HEK293T (cell line): ENCODE results near the gene ZMAT3.

ENCODE experiments used
- CTCF ChIA-PET: fragments of 350-600 bp; formaldehyde crosslinking; extraction: SDS; loops from one replicate; lab custom pipeline; 2021; ENCODE audit warnings: antibody characterized with exemption, inconsistent platforms; lab: Yijun Ruan, JAX
- POLR2A ChIA-PET: fragments of 350-600 bp; formaldehyde crosslinking; extraction: SDS; loops from one replicate; lab custom pipeline; 2020; ENCODE audit warnings: antibody characterized with exemption, inconsistent platforms; lab: Yijun Ruan, JAX
- DNase-seq: peaks from one replicate; pipeline ENCODE4 v3.0.0; 2012; ENCODE audit warnings: mixed read lengths; ENCODE audit errors: extremely low spot score
- ARNT ChIP-seq: fragments of 450-650 bp; IDR thresholded peaks from 2 replicates; pipeline ENCODE4 v1.6.1; 2017; ENCODE audit warnings: mild to moderate bottlenecking
- BHLHE40 ChIP-seq: fragments of 450-650 bp; IDR thresholded peaks from 2 replicates; pipeline ENCODE4 v1.6.1; 2016; ENCODE audit warnings: mild to moderate bottlenecking, moderate library complexity, borderline replicate concordance
- CTBP1 ChIP-seq: fragments of 450-650 bp; IDR thresholded peaks from 2 replicates; pipeline ENCODE4 v1.6.1; 2016; ENCODE audit warnings: borderline replicate concordance
- ELF4 ChIP-seq: fragments of 450-650 bp; IDR thresholded peaks from 2 replicates; pipeline ENCODE4 v1.6.1; 2017; ENCODE audit warnings: antibody characterized with exemption
- FOXA1 ChIP-seq: fragments of 450-650 bp; IDR thresholded peaks from 2 replicates; pipeline ENCODE4 v1.6.1; 2016; ENCODE audit warnings: mild to moderate bottlenecking
- FOXK2 ChIP-seq: fragments of 450-650 bp; IDR thresholded peaks from 2 replicates; pipeline ENCODE4 v1.6.1; 2016; ENCODE audit warnings: mild to moderate bottlenecking
- FOXM1 ChIP-seq: fragments of 450-650 bp; IDR thresholded peaks from 2 replicates; pipeline ENCODE4 v1.6.1; 2017; ENCODE audit warnings: mild to moderate bottlenecking, borderline replicate concordance
- HDGF ChIP-seq: fragments of 450-650 bp; IDR thresholded peaks from 2 replicates; pipeline ENCODE4 v1.6.1; 2017; ENCODE audit warnings: antibody characterized with exemption, borderline replicate concordance
- L3MBTL2 ChIP-seq: fragments of 450-650 bp; conservative IDR thresholded peaks from 2 replicates; pipeline ENCODE4 v1.6.1; 2016; ENCODE audit warnings: mild to moderate bottlenecking
- LEF1 ChIP-seq: fragments of 450-650 bp; IDR thresholded peaks from 2 replicates; pipeline ENCODE4 v1.6.1; 2017; ENCODE audit warnings: mild to moderate bottlenecking, borderline replicate concordance
- NFRKB ChIP-seq: fragments of 450-650 bp; IDR thresholded peaks from 2 replicates; pipeline ENCODE4 v1.6.1; 2016; ENCODE audit warnings: mild to moderate bottlenecking, moderate library complexity
- PKNOX1 ChIP-seq: fragments of 450-650 bp; IDR thresholded peaks from 2 replicates; pipeline ENCODE4 v1.6.1; 2016
- SP1 ChIP-seq: fragments of 450-650 bp; IDR thresholded peaks from 2 replicates; pipeline ENCODE4 v1.6.1; 2017
- SUZ12 ChIP-seq: fragments of 450-650 bp; IDR thresholded peaks from 2 replicates; pipeline ENCODE4 v1.6.1; 2016; ENCODE audit warnings: mild to moderate bottlenecking
- TARDBP ChIP-seq: fragments of 450-650 bp; IDR thresholded peaks from 2 replicates; pipeline ENCODE4 v1.6.1; 2016
- ZNF384 ChIP-seq: fragments of 450-650 bp; IDR thresholded peaks from 2 replicates; pipeline ENCODE4 v1.6.1; 2016

Gene ZMAT3

DNA sequence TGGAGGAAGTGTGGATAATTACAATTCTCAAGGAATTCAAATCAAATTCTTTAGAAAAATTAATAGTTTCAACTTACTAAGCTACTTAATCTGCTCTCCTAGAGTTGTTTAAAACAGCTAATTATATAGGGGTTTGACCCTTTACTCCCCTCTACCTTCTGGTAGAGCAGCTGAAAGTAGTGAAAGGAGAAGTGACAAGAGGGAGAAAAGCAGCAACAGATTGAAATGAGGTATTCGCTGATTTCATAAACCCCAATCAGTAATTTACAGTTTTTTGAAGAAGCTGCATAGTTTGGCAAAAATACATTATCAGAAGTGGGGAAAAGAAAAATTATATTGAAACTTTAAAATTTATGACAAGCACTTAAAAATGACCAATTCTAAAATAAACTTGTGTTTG lies 52.8 kb downstream of the ZMAT3 start:
- DNase-seq = no peak
- TF ChIP-seq HDGF (no peak), LEF1 (no peak), FOXA1 (no peak), ELF4 (no peak), BHLHE40 (no peak), FOXM1 (no peak), L3MBTL2 (no peak), TARDBP (no peak)
- POLR2A ChIA-PET = no interaction called here
- CTCF ChIA-PET = interaction anchor here (1.0 to 1.5 kb wide), 2 partner anchors 296 to 303 kb away, joined by 3 to 4 read pairs; no protein-coding TSS in a partner anchor

DNA sequence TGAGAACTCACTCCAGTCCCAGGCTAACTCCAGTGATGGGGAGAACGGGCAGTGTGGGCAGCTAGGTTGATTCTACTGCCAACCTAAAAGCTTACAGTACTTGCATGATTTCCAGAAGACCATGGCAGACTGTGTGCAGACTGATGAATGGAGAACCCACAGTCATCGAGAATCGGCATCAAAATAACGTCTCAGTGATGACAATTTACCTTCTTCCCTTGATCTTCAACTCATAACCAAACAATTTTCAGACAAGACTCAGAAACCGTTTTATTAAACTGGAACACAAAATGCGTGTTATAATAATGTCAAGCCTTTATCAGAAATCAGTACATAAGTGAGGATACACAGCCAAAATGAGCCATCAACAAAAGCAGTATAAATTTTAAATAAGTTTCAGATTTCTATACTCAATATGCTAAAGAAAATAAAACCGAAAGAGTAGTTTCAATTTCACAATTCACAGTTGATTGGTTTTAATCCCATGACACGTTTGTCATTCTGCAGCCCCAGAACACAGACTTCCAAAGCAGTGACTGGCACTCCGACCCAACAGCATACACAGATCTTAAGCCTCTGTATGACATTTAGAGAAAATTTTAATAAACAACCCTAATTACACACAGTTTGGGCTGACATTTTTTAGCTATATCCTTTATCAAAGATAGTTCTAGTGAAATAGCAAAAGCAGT lies 54.5 kb downstream of the ZMAT3 start:
- POLR2A ChIA-PET = no interaction called here
- DNase-seq = no peak
- CTCF ChIA-PET = interaction anchor here (0.6 kb wide), 1 partner anchor 9 kb away, joined by 3 read pairs; no protein-coding TSS in a partner anchor
- TF ChIP-seq HDGF (no peak), ZNF384 (no peak), ARNT (no peak), TARDBP (no peak), FOXA1 (no peak), ELF4 (no peak), SP1 (no peak), PKNOX1 (no peak), SUZ12 (no peak), FOXK2 (no peak), CTBP1 (no peak), FOXM1 (no peak), NFRKB (no peak)

GRCh38 chr3:179015551-179016020 lies 56.0 kb downstream of the ZMAT3 start:
- no peak for TF ChIP-seq L3MBTL2
- TF ChIP-seq CTBP1 = no peak
- no peak for TF ChIP-seq LEF1
- TF ChIP-seq SP1 = no peak
- TF ChIP-seq ZNF384 = no peak
- no peak for TF ChIP-seq NFRKB
- TF ChIP-seq FOXA1 = no peak
- TF ChIP-seq FOXK2 = no peak
- TF ChIP-seq BHLHE40 = no peak
- no peak for TF ChIP-seq FOXM1
- no peak for TF ChIP-seq PKNOX1
- TF ChIP-seq ELF4 = no peak
- TF ChIP-seq HDGF = no peak
- no peak for TF ChIP-seq ARNT
- TF ChIP-seq TARDBP = no peak
- TF ChIP-seq SUZ12 = no peak
- ChIA-PET POLR2A (no interaction called here), CTCF (interaction anchor here (0.6 to 1.1 kb wide), 4 partner anchors 170 to 306 kb away, joined by 3 to 5 read pairs (median 3); no protein-coding TSS in a partner anchor)
- peak; percentile 30 for DNase-seq

GRCh38 chr3:179005706-179006105 lies 65.9 kb downstream of the ZMAT3 start:
- ChIA-PET CTCF (no interaction called here), POLR2A (no interaction called here)

DNA sequence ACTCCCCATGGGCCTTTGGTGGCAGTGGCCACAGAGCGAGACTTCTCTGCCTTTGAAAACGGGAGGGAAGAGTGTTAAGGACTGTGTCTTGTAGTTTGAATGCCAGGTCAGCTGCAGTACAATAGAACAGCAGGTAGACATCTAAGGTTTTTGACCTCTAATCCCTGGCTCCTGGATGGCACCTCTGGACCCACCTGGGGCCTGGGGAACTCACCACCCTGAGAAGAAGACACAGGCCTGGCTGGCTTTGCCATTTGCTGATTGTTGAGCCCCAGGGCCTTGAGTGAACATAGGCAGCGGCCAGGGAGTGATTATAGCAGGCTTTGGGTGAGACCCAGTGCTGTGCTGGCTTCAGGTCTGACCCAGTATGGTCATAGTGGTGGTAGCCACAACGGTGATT lies 66.4 kb downstream of the ZMAT3 start:
- no peak for DNase-seq
- no peak for TF ChIP-seq PKNOX1
- TF ChIP-seq HDGF = no peak
- no peak for TF ChIP-seq TARDBP
- no peak for TF ChIP-seq FOXK2
- no peak for TF ChIP-seq L3MBTL2
- no peak for TF ChIP-seq CTBP1
- TF ChIP-seq FOXA1 = no peak
- ChIA-PET POLR2A (no interaction called here), CTCF (no interaction called here)

More at GRCh38 chr3:179005706-179006105, 65.9 kb downstream of the ZMAT3 start:
- TF ChIP-seq TARDBP = no peak
- TF ChIP-seq ZNF384 = no peak
- TF ChIP-seq SUZ12 = no peak
- TF ChIP-seq L3MBTL2 = no peak
- no peak for TF ChIP-seq LEF1
- no peak for TF ChIP-seq FOXA1
- TF ChIP-seq CTBP1 = no peak
- TF ChIP-seq ARNT = no peak
- TF ChIP-seq PKNOX1 = no peak
- no peak for DNase-seq

DNA sequence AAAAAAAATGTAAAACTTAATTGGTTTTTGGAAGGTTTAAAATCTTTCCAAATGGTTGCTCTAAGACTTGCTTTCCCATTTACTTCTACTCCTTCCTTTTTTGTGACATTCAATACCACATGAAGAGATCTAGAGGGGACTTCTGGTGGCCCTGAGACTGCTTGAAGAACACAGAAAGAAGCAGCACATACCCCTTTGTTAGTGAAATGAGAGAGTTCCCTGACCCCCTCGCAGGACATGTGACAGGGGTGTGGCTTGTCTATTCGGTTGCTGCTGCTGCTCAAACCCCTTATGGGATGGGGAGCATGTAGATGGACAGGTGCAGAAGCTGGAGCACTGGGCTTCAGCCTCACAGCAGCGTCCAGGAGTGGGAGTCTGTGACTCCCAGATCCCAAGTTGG lies 71.0 kb downstream of the ZMAT3 start:
- TF ChIP-seq BHLHE40 = no peak
- ChIA-PET POLR2A (no interaction called here), CTCF (no interaction called here)
- DNase-seq = no peak
